GM19467 (cell line): ENCODE measurements around the gene FAM89B.
"Not testable (repeated sequence)": the region's sequence is repeated elsewhere in the genome, so short reads cannot be mapped to it uniquely, and the experiment has no call there.

Experiments used
- ATAC-seq: cut with Tn5 transposase; IDR thresholded peaks from one replicate; pipeline ENCODE4 v1.9.1; 2021; ENCODE audit warnings: mild to moderate bottlenecking, moderate library complexity; ENCODE audit not compliant: unreplicated experiment

Gene FAM89B

DNA sequence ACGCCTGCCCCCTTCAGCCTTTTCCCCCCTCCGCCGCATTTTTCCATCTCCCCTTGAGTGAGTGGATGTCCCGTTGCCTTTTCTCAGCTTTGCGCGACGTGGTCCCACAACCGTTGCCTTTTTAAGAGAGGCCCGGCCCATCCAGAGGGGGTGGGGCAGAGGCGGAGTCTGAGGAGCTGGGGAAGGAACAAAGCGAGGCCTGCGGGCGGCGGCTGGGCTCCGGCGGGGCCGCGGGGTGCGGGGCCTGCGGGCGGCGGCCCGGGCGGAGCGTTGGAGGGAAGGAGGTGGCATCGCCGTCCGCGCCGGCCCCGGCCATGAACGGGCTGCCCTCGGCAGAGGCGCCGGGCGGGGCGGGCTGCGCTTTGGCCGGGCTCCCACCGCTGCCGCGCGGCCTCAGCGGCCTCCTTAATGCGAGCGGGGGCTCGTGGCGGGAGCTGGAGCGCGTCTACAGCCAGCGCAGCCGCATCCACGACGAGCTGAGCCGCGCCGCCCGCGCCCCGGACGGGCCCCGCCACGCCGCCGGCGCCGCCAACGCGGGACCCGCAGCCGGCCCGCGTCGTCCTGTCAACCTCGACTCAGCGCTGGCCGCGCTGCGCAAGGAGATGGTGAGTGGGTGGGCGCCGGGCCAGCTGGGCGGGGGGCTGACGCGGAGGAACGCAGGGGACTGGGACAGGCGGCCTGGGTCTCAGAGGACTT is at the start of gene FAM89B:
TSS of gene FAM89B (plus strand) at position 183 of the 696 bp plus-strand sequence. CDS start at position 315, 132 bp downstream.
- no peak for ATAC-seq

DNA sequence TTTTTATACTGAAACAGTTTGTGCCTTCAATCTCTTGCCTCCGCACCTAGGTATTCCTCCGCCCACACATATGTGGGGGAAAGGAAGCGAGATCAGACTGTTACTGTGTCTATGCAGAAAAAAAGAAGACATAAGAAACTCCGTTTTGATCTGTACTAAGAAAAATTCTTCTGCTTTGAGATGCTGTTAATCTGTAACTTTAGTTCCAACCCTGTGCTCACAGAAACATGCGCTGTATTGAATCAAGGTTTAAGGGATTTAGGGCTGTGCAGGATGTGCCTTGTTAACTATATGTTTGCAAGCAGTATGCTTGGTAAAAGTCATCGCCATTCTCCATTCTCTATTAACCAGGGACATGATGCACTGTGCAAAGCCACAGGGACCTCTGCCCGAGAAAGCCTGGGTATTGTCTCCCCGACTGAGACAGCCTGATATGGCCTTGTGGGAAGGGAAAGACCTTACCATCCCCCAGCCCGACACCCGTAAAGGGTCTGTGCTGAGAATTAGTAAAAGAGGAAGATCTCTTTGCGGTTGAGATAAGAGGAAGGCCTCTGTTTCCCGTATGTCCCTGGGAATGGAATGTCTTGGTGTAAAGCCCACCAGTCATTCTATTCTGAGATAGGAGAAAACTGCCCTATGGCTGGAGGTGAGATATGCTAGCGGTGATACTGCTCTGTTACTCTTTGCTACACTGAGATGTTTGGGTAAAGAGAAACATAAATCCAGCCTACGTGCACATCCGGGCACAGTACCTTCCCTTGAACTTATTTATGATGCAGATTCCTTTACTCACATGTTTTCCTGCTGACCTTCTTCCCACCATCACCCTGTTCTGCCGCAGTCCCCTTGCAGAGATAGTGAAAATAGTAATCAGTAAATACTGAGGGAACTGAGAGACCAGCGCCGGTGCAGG is 49.4 kb upstream of the FAM89B start:
- ATAC-seq, result not testable (repeated sequence)

DNA sequence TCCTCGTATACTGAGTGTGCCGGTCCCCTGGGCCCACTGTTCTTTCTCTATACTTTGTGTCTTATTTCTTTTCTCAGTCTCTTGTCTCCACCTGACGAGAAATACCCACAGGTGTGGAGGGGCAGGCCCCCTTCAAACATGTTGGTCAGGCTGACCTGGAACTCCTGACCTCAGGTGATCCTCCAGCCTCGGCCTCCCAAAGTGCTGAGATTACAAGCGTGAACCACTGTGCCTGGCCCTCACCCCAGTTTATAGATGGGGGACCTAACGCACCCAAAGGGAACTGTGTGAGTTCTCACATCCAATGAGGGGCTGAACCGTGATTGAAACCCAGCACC is 48.7 kb upstream of the FAM89B start:
- not testable (repeated sequence) for ATAC-seq

DNA sequence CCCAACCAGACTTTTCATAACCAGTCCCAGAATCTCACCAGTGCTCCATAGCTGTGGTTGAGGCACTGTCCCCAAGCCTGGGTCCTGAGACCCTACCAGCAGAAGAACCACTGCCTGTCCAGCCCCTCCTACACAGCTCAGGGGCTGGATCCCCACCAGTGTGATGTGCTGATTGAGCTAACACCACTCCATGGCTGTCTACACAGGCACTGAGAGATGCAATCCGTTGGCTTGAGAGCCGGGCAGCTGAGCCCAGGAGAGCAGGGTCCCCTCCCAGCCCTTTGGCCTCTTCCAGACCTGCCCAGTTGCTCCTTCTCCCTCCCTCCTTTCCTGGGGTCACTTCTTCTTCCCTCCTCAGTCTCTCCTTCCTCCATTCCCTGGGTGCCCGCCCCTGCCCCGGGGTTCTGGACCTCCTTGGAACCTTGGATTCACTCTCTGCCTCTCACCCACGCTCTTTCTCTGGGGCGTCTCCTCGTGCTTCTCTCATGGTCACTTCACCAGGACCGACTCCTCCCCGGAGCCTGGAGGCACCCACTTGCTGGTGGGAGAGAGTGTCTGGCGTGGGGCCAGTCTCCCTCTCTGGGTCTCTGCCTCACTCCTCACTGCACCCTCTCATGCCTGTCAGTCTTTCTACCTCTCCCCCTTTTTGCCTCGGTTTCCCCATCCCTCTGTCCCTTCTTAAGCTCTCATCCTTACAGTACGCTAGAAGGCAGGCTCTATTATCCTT is 48.2 kb upstream of the FAM89B start:
- no peak for ATAC-seq

DNA sequence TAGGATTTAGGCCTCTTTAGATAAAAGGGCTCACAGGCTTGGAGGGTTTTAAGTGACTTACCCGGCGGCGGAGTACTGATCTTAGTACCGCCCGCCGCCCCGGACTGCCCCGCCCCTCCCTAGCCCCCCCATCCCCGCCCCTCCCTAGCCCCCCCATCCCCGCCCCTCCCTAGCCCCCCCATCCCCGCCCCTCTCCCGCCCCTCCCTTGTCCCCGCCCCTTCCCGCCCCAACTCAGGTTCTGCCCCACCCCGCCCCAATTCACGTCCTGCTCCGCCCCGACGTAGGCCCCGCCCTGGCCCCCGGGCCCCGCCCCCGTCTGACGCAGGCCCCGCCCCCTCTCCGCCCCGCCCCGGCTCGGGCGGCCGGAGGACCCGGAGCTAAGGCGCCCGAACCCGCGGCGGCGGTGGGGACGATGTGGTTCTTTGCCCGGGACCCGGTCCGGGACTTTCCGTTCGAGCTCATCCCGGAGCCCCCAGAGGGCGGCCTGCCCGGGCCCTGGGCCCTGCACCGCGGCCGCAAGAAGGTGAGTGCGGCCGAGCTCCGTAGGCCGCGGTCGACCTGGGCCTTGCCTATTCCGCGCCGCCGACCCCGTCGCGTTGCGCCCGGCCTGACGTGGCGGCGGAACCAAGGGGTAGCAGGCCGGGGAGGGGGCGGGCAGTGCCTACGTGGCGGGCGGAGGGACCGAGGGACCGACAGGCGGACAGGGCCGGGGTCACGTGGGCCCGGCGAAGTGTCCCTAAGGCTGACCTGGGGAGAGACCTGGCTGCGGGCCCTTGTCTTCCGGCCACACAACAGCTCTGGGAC is 47.4 kb upstream of the FAM89B start, which contains the start of gene SCYL1:
TSS of gene SCYL1 (plus strand) at position 343 of the 805 bp plus-strand sequence. CDS start at position 414, 71 bp downstream.
- ATAC-seq, result peak; percentile 56

DNA sequence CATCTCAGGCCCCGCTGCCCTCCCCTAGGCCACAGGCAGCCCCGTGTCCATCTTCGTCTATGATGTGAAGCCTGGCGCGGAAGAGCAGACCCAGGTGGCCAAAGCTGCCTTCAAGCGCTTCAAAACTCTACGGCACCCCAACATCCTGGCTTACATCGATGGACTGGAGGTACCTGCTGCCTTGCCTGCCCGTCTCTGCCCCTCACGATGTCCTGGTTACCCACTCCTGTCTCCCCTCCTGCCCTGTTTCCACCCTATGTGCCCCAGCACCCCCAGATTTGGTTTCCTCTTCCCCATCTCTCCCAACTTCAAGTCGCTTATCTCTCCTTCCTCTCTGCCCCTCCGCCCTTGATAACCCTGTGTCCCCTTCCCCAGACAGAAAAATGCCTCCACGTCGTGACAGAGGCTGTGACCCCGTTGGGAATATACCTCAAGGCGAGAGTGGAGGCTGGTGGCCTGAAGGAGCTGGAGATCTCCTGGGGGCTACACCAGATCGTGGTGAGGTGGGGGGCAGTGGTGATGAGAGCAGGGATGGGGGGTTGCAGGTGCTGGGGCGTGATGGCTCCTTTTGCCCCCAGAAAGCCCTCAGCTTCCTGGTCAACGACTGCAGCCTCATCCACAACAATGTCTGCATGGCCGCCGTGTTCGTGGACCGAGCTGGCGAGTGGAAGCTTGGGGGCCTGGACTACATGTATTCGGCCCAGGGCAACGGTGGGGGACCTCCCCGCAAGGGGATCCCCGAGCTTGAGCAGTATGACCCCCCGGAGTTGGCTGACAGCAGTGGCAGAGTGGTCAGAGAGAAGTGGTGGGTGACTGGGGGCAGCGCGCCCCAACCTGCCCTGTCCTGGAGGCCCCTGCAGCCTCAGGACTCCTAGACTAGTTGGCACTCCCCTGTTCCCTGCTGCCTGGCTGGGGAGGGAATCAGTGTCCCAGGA is 46.5 kb upstream of the FAM89B start:
- ATAC-seq, result no peak

DNA sequence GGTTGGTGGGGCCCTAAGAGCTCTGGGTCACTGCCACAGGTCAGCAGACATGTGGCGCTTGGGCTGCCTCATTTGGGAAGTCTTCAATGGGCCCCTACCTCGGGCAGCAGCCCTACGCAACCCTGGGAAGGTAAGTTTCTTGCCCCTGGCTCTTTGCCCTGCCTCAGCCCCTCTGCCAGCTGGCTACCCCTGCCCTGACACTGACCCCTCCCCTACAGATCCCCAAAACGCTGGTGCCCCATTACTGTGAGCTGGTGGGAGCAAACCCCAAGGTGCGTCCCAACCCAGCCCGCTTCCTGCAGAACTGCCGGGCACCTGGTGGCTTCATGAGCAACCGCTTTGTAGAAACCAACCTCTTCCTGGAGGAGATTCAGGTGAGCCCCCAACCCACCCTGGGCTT is 45.6 kb upstream of the FAM89B start:
- no peak for ATAC-seq

DNA sequence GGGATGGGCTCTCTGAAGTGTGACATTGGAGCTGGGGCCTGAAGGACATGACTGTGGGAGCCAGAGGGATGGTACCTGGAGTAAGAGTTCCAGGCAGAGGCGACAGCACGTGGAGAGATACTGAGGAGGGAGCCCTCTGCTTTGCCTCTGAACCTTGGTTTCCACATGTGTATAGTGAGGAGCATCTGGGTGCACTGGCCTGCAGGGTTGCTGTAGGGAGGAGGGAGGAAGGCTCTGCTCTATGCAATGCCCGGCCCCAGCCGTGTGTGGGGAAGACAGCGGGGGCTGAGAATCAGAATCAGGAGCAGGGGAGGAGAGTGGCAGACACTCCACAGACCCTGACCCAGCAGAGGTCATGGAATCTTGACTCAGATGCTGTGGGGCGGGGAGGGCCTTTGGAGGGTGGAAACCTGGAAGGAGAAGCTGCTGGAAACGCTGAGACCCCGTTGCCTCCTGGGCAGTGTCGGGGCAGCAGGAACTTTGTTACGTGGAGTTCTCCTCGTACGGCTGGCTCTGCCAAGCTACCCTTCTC is 43.5 kb upstream of the FAM89B start:
- ATAC-seq, result no peak

DNA sequence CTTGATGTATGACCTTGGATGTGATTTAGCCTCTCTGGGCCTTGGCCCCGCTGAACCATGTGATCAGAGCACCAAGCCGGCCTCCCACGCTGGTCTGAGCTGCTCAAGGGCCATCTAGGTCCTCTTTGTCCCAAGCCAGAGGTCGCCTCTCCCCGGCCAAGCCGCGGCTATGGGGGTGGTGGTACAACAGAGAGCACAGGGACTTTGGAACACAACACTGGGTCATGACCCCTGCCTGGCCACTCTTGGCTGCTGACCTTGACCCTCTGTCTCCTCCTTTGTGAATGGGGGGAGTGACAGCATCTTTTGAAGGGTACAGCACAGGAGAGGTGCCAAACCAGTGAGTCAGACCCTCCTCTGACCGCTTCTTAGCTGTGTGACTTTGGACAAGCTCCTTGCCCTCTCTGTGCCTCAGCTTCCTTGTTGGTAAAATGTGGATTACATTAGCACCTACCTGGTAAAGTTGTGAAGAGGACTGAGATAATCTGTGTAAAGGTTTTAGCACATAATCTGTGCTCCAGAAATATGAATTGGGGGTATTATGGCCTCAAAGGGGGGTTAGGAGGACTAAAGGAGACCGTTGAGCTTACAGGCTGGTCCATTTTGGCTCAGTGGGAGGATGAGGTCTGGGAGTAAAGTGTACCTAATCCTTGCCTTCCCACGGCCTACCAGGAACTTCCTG is 42.7 kb upstream of the FAM89B start:
- no peak for ATAC-seq

DNA sequence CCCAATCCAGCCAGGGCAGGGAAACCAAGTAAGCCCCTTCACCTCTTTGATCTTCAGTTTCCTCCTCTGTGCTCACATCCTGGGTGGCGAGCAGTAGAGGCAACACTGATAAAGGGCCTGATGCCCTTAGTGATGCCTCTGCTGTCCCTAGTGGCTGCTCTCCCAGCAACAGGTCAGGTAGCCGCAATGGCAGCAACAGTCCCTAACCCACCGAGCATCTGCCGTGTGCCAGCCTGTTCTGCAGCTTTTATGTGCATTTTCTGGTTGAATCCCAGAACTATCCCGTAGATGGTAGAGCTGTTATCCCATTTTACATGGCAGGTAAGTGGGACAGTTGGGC is 42.2 kb upstream of the FAM89B start:
- no peak for ATAC-seq

DNA sequence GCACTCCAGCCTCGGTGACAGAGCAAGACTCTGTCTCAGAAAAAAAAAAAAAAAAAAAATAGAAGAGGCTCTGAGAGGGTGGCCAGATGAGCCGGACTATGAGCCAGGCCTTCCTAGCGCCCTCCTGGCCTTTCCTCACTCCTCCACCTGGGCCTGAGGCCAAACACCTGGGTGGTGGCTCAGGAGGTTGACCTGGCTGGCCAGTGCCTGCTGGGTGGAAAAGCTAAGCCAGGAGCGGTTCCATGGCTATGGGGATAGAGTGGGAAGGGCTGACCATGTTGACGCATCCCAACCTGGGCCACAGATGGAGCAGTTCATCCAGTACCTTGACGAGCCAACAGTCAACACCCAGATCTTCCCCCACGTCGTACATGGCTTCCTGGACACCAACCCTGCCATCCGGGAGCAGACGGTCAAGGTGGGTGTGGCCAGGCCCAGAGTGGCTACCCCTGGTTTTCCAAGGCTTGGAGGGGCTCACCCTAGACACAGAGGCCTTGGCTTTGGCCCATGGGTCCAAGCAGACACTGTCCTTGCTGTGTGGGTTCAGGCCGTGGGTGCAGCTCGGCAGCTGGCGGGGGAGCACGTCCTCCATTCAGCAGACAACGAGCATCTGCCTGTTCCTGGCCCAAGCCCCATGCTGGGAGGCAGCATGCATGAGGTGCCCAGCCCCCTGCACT is 39.8 kb upstream of the FAM89B start:
- no peak for ATAC-seq

DNA sequence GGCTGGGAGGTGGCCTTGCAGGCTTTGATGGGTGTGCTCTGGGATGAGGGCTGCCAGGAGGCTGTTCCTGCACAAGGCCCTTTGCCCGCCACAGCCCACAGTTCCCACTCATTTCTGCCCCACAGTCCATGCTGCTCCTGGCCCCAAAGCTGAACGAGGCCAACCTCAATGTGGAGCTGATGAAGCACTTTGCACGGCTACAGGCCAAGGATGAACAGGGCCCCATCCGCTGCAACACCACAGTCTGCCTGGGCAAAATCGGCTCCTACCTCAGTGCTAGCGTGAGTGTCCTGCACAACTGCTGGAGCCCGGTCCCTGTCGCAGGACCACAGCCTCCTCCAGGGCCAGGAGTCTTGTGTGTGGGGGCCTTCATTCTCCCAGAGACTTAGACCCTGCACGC is 37.2 kb upstream of the FAM89B start:
- ATAC-seq, result no peak

DNA sequence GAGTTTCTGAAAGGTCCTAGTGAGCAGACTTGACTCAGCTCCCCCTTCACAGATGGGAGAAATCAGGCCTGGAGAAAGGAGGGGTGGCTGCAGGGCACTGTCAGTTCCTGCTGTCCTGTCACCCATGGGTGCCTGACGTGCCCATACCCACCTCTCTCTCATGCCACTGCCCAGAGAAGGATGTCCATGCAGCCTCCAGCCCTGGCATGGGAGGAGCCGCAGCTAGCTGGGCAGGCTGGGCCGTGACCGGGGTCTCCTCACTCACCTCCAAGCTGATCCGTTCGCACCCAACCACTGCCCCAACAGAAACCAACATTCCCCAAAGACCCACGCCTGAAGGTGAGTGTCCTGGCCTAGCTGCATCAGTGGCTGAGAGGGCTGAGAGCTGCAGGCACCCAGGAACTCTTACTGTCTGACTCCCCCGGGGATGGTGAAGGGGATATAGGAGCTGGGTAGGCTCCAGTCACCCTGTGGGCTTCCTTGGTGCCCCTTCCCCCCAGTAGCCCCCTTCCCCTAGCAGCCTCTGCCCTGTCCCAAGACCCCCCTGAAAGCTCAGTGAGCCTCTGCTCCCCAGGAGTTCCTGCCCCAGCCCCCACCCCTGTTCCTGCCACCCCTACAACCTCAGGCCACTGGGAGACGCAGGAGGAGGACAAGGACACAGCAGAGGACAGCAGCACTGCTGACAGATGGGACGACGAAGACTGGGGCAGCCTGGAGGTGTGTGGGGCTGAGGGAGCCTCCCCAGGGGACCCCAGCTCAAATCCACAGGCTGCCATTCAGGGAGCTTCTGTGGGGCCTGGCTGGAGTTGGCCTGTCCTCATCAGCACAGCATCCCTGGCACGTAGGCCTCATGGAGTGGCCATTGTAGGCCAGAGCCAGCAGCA is 35.7 kb upstream of the FAM89B start:
- ATAC-seq, result no peak

DNA sequence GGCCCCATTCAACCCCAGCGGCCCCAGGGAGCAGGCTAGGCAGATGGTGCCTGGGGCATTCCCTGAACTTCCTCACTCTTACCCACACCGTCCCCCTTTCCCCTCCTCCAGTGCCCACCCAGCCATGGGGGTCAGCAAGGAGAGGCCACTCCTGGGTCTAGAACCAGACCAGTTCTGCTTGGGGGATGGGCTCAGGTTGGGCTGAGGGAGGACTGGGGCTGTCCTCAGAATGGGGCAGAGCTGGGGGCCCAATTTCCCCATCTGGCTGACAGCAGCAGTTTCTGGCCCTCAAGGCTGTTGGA is 35.1 kb upstream of the FAM89B start:
- ATAC-seq, result no peak

DNA sequence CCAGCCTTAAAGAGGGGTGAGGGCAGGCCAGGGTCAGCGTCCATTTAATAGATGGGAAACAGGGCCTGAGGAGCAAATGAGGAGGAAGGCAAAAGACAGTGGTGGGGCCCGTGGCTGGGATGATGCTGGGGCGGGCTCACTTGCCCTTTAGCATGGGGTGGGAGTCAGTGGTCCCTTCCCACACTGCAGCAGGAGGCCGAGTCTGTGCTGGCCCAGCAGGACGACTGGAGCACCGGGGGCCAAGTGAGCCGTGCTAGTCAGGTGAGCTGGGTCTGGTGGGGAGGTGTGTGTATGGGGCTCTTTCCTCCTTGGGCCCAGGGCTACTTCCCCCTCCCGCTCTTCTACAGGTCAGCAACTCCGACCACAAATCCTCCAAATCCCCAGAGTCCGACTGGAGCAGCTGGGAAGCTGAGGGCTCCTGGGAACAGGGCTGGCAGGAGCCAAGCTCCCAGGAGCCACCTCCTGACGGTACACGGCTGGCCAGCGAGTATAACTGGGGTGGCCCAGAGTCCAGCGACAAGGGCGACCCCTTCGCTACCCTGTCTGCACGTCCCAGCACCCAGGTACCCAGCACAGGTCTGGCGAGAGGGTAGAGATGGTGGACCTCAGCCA is 34.6 kb upstream of the FAM89B start:
- ATAC-seq, result no peak

DNA sequence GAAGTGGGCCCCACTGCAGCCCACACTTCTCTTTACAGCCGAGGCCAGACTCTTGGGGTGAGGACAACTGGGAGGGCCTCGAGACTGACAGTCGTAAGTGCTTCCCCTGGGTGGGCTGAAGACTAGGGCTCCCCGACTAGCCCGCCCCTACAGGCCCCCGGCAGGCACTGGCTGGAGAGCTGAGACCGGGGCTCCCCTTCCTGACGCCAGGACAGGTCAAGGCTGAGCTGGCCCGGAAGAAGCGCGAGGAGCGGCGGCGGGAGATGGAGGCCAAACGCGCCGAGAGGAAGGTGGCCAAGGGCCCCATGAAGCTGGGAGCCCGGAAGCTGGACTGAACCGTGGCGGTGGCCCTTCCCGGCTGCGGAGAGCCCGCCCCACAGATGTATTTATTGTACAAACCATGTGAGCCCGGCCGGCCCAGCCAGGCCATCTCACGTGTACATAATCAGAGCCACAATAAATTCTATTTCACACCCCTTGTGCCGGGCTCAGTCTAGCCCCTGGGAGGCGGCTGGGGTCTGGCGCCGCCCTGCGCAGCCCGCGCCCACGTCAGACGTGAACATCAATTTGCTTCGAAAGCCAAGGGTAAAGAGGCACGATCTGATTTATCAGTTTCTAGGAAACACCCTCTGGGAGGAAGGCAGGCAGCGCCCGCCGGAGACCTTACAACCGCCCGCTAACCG is 34.0 kb upstream of the FAM89B start:
- no peak for ATAC-seq
